Smooth muscle cell (in vitro differentiated cells): ENCODE measurements around the gene CACNA1C. TPM values are rescaled to one million over a fixed set of nuclear protein-coding genes. Genes with fewer than 3 reads are reported as not detected.

Source experiments
- DNase-seq: peaks from one replicate; lab custom pipeline; 2025; ENCODE audit not compliant: unreplicated experiment; lab: John Stamatoyannopoulos, UW
- H2AFZ ChIP-seq: fragments of 200-600 bp; sonication (generic); 2 replicates; pipeline ENCODE4 v1.6.0; 2016; ENCODE audit warnings: antibody characterized with exemption, low read depth, mild to moderate bottlenecking
- H3F3A ChIP-seq: fragments of 200-600 bp; sonication (generic); 2 replicates; pipeline ENCODE4 v1.6.0; 2017; ENCODE audit warnings: antibody characterized with exemption, low read depth
- H3K27ac ChIP-seq: fragments of 200-600 bp; sonication (generic); 2 replicates; pipeline ENCODE4 v1.5.1; 2016; ENCODE audit warnings: low read depth, mild to moderate bottlenecking
- H3K27me3 ChIP-seq: fragments of 200-600 bp; sonication (generic); 2 replicates; pipeline ENCODE4 v1.6.1; 2016; ENCODE audit warnings: low read depth, mild to moderate bottlenecking
- H3K36me3 ChIP-seq: fragments of 200-600 bp; sonication (generic); 2 replicates; pipeline ENCODE4 v1.5.1; 2016; ENCODE audit warnings: low read depth
- H3K4me1 ChIP-seq: fragments of 200-600 bp; sonication (generic); 2 replicates; pipeline ENCODE4 v1.5.1; 2016; ENCODE audit warnings: low read depth
- H3K4me2 ChIP-seq: fragments of 200-600 bp; sonication (generic); 2 replicates; pipeline ENCODE4 v1.6.0; 2016; ENCODE audit warnings: mild to moderate bottlenecking
- H3K4me3 ChIP-seq: fragments of 200-600 bp; sonication (generic); 2 replicates; pipeline ENCODE4 v1.5.1; 2016; ENCODE audit warnings: mild to moderate bottlenecking
- H3K79me2 ChIP-seq: fragments of 200-600 bp; sonication (generic); 2 replicates; pipeline ENCODE4 v1.6.0; 2016; ENCODE audit warnings: low read depth, mild to moderate bottlenecking
- H3K9ac ChIP-seq: fragments of 200-600 bp; sonication (generic); 2 replicates; pipeline ENCODE4 v1.6.0; 2016; ENCODE audit warnings: low read depth
- H3K9me3 ChIP-seq: fragments of 200-600 bp; sonication (generic); replicated peaks from 2 replicates; pipeline ENCODE4 v1.5.1; 2016; ENCODE audit warnings: low read depth
- H4K20me1 ChIP-seq: fragments of 200-600 bp; sonication (generic); 2 replicates; pipeline ENCODE4 v1.6.0; 2016; ENCODE audit warnings: low read depth
- CTCF ChIP-seq: fragments of 200-600 bp; sonication (generic); IDR thresholded peaks from 2 replicates; pipeline ENCODE4 v1.5.1; 2017; ENCODE audit warnings: borderline replicate concordance, mild to moderate bottlenecking, antibody characterized with exemption; ENCODE audit not compliant: insufficient read depth, poor library complexity, severe bottlenecking
- WGBS: methylation state at CpG from one replicate; pipeline ENCODE4 v1.1.7; 2016; ENCODE audit warnings: low lambda C conversion rate; 5-methylcytosine and 5-hydroxymethylcytosine counted together
- polyA plus RNA-seq: library from polyadenylated mRNA; unstranded; fragments of >200 nt; fragmentation: Nextera tagmentation; extraction: Ambion mirVana; gene quantifications from 2 replicates; pipeline ENCODE4 v1.2.1, GENCODE V29; 2016
- total RNA-seq: library from RNA; depleted of rRNA; stranded (reverse); fragments of >200 nt; gene quantifications from 2 replicates; pipeline ENCODE4 v1.2.3, GENCODE V29; 2014

The CACNA1C gene
- total and polyA plus RNA-seq, 2 experiments from 2014 or later, result 1.6 to 4.5 TPM

- no peak overlapping the region for H3K9ac ChIP-seq
- H4K20me1 ChIP-seq, result no peaks in the 10 kb centered on the region
- H3K4me2 ChIP-seq, result no peak overlapping the region
- no peaks in the 10 kb centered on the region for H3K79me2 ChIP-seq
- H3K9me3 ChIP-seq, result no peaks in the 10 kb centered on the region
- no peaks in the 10 kb centered on the region for H3K27me3 ChIP-seq
- no peaks in the 10 kb centered on the region for H3K4me1 ChIP-seq
- no peaks in the 10 kb centered on the region for H3K36me3 ChIP-seq
- H3K4me3 ChIP-seq, result no peak overlapping the region
- H2AFZ ChIP-seq, result no peak overlapping the region
- TF ChIP-seq CTCF, result no peak
- H3F3A ChIP-seq, result no peaks in the 10 kb centered on the region
- H3K27ac ChIP-seq, result no peak overlapping the region
- 91% methylated on average over 1 of the region's 1 CpG for WGBS
- no peak for DNase-seq
Measured at GRCh38 chr12:2312770-2313169, 260.0 kb downstream of the CACNA1C start.

GRCh38 chr12:2314492-2314891, 261.7 kb downstream of the CACNA1C start:
- Histone ChIP-seq H3K27ac (no peak overlapping the region), H3K27me3 (no peaks in the 10 kb centered on the region), H2AFZ (no peak overlapping the region), H4K20me1 (no peaks in the 10 kb centered on the region), H3K4me1 (no peaks in the 10 kb centered on the region), H3F3A (no peaks in the 10 kb centered on the region), H3K9me3 (no peaks in the 10 kb centered on the region), H3K36me3 (no peaks in the 10 kb centered on the region), H3K4me2 (no peak overlapping the region), H3K79me2 (no peaks in the 10 kb centered on the region), H3K4me3 (no peak overlapping the region), H3K9ac (no peak overlapping the region)
- no peak for DNase-seq
- WGBS, result 77% methylated on average over 2 of the region's 2 CpGs
- TF ChIP-seq CTCF, result no peak

- no peak for TF ChIP-seq CTCF
- no peak overlapping the region for H3K4me3 ChIP-seq
- no peaks in the 10 kb centered on the region for H3K79me2 ChIP-seq
- no peak overlapping the region for H3K27ac ChIP-seq
- no peak overlapping the region for H2AFZ ChIP-seq
- WGBS, result 78% methylated on average over 11 of the region's 11 CpGs
- H4K20me1 ChIP-seq, result no peaks in the 10 kb centered on the region
- no peaks in the 10 kb centered on the region for H3F3A ChIP-seq
- no peaks in the 10 kb centered on the region for H3K4me1 ChIP-seq
- no peak overlapping the region for H3K9ac ChIP-seq
- no peaks in the 10 kb centered on the region for H3K9me3 ChIP-seq
- H3K4me2 ChIP-seq, result no peak overlapping the region
- no peaks in the 10 kb centered on the region for H3K27me3 ChIP-seq
- DNase-seq, result no peak
- no peaks in the 10 kb centered on the region for H3K36me3 ChIP-seq
Measured at GRCh38 chr12:2317772-2318171, 265.0 kb downstream of the CACNA1C start.

- no peak overlapping the region for H3K9ac ChIP-seq
- H3F3A ChIP-seq, result no peaks in the 10 kb centered on the region
- H3K9me3 ChIP-seq, result no peaks in the 10 kb centered on the region
- no peaks in the 10 kb centered on the region for H4K20me1 ChIP-seq
- H3K27me3 ChIP-seq, result no peaks in the 10 kb centered on the region
- H3K4me1 ChIP-seq, result no peaks in the 10 kb centered on the region
- H3K4me3 ChIP-seq, result no peak overlapping the region
- TF ChIP-seq CTCF, result no peak
- no peak overlapping the region for H3K4me2 ChIP-seq
- H3K36me3 ChIP-seq, result no peaks in the 10 kb centered on the region
- no peaks in the 10 kb centered on the region for H3K79me2 ChIP-seq
- no peak overlapping the region for H2AFZ ChIP-seq
- 88% methylated on average over 8 of the region's 8 CpGs for WGBS
- DNase-seq, result no peak
- H3K27ac ChIP-seq, result no peak overlapping the region
Measured at GRCh38 chr12:2318286-2318685, 265.5 kb downstream of the CACNA1C start.
